IMR-90 (cell line): ENCODE results near the gene INSR. TPM values are rescaled to one million over a fixed set of nuclear protein-coding genes. Genes with fewer than 3 reads are reported as not detected.

Experiments used
- ATAC-seq: fragments of 200-7000 bp; cut with Tn5 transposase; 2 replicates; pipeline ENCODE4 v1.9.1; 2020; ENCODE audit warnings: low read depth, mild to moderate bottlenecking, moderate library complexity
- BruUV-seq: library from RNA; stranded (reverse); fragments of 400-500 nt; replicated peaks from 2 replicates; lab custom pipeline; 2021; lab: Mats Ljungman, UMichigan
- CTCF ChIA-PET: fragments of 300-600 bp; formaldehyde crosslinking; extraction: SDS; loops from one replicate; lab custom pipeline; 2021; ENCODE audit warnings: antibody characterized with exemption; lab: Yijun Ruan, JAX
- POLR2A ChIA-PET: fragments of 300-600 bp; sonication (Branson Sonifier 250); formaldehyde crosslinking; loops from one replicate; lab custom pipeline; 2022; ENCODE audit warnings: antibody characterized with exemption; ENCODE audit not compliant: unreplicated experiment; lab: Charles Lee
- DNase-seq: peaks from one replicate; pipeline ENCODE4 v3.0.0; 2013
- H2AFZ ChIP-seq: replicated peaks from 2 replicates; pipeline ENCODE3; 2013; ENCODE audit warnings: low read length, mild to moderate bottlenecking; ENCODE audit not compliant: poor library complexity
- H2AK5ac ChIP-seq: 2 replicates; pipeline ENCODE4 v1.6.1; 2013; ENCODE audit warnings: low read depth, low read length, inconsistent platforms
- H2AK9ac ChIP-seq: replicated peaks from 2 replicates; pipeline ENCODE3; 2013; ENCODE audit warnings: mild to moderate bottlenecking, low read depth, low read length, moderate library complexity; ENCODE audit not compliant: poor library complexity
- H2BK120ac ChIP-seq: 2 replicates; pipeline ENCODE4 v1.6.1; 2013; ENCODE audit warnings: low read depth, low read length, inconsistent platforms
- H2BK15ac ChIP-seq: 3 replicates; pipeline ENCODE4 v1.6.1; 2013; ENCODE audit warnings: low read depth, low read length, inconsistent platforms
- H2BK20ac ChIP-seq: 2 replicates; pipeline ENCODE4 v1.6.1; 2013; ENCODE audit warnings: low read depth, mild to moderate bottlenecking, inconsistent platforms, low read length, moderate library complexity
- H2BK5ac ChIP-seq: 2 replicates; pipeline ENCODE4 v1.6.1; 2013; ENCODE audit warnings: mild to moderate bottlenecking, low read depth, low read length, inconsistent platforms; ENCODE audit not compliant: poor library complexity, severe bottlenecking
- H3K14ac ChIP-seq: replicated peaks from 2 replicates; pipeline ENCODE4 v1.6.1; 2013; ENCODE audit warnings: low read depth, low read length, inconsistent platforms
- H3K18ac ChIP-seq: 2 replicates; pipeline ENCODE4 v1.6.1; 2013; ENCODE audit warnings: low read depth, low read length, control low read depth
- H3K23ac ChIP-seq: 2 replicates; pipeline ENCODE4 v1.6.1; 2013; ENCODE audit warnings: low read depth, low read length, inconsistent platforms
- H3K27ac ChIP-seq: 2 replicates; pipeline ENCODE4 v1.5.1; 2013; ENCODE audit warnings: mild to moderate bottlenecking, control low read depth, low read length; ENCODE audit not compliant: insufficient read depth
- H3K27me3 ChIP-seq: 2 replicates; pipeline ENCODE4 v1.6.1; 2013; ENCODE audit warnings: low read length; ENCODE audit not compliant: control insufficient read depth, insufficient read depth
- H3K36me3 ChIP-seq: 2 replicates; pipeline ENCODE4 v1.6.1; 2013; ENCODE audit warnings: low read length, mixed read lengths; ENCODE audit not compliant: control insufficient read depth, insufficient read depth
- H3K4ac ChIP-seq: 2 replicates; pipeline ENCODE4 v1.6.1; 2013; ENCODE audit warnings: low read depth, low read length, inconsistent platforms
- H3K4me1 ChIP-seq: 2 replicates; pipeline ENCODE4 v1.6.1; 2013; ENCODE audit warnings: low read length, mixed read lengths; ENCODE audit not compliant: control insufficient read depth, insufficient read depth
- H3K4me2 ChIP-seq: 2 replicates; pipeline ENCODE4 v1.6.1; 2013; ENCODE audit warnings: low read depth, mild to moderate bottlenecking, control low read depth, low read length, moderate library complexity
- H3K4me3 ChIP-seq: 2 replicates; pipeline ENCODE4 v1.5.1; 2013; ENCODE audit warnings: low read depth, mild to moderate bottlenecking, control low read depth, low read length, moderate library complexity; ENCODE audit not compliant: insufficient read depth
- H3K56ac ChIP-seq: 2 replicates; pipeline ENCODE4 v1.6.1; 2013; ENCODE audit warnings: low read length, inconsistent platforms; ENCODE audit not compliant: insufficient read depth; ENCODE audit errors: extremely low read depth
- H3K79me1 ChIP-seq, 2 experiments: 2 replicates each; pipeline ENCODE4 v1.6.1; 2013; ENCODE audit warnings: low read length in 2 of 2, inconsistent platforms in 1 of 2, low read depth in 1 of 2
- H3K9ac ChIP-seq: 2 replicates; pipeline ENCODE4 v1.6.1; 2013; ENCODE audit warnings: low read depth, low read length, control low read depth
- H3K9me1 ChIP-seq: 2 replicates; pipeline ENCODE4 v1.6.1; 2013; ENCODE audit warnings: low read length, inconsistent platforms; ENCODE audit not compliant: insufficient read depth
- H3K9me3 ChIP-seq: 2 replicates; pipeline ENCODE4 v1.6.1; 2013; ENCODE audit warnings: low read length; ENCODE audit not compliant: control insufficient read depth, insufficient read depth
- H4K20me1 ChIP-seq: 2 replicates; pipeline ENCODE4 v1.6.1; 2013; ENCODE audit warnings: low read length, inconsistent platforms; ENCODE audit not compliant: insufficient read depth
- H4K5ac ChIP-seq: 2 replicates; pipeline ENCODE4 v1.6.1; 2013; ENCODE audit warnings: mild to moderate bottlenecking, low read depth, low read length, control low read depth
- H4K8ac ChIP-seq, 2 experiments: 2 replicates each; pipeline ENCODE4 v1.6.1; 2013; ENCODE audit warnings: low read depth in 2 of 2, low read length in 2 of 2, control low read depth in 1 of 2, inconsistent platforms in 1 of 2
- H4K91ac ChIP-seq: 2 replicates; pipeline ENCODE4 v1.6.1; 2013; ENCODE audit warnings: low read depth, low read length, inconsistent platforms; ENCODE audit not compliant: insufficient read depth
- BHLHE40 ChIP-seq: fragments of 150-350 bp; IDR thresholded peaks from 2 replicates; pipeline ENCODE4 v1.6.1; 2016; ENCODE audit warnings: mild to moderate bottlenecking, low read depth, low read length
- CHD1 ChIP-seq: IDR thresholded peaks from 2 replicates; pipeline ENCODE4 v1.6.1; 2012; ENCODE audit warnings: low read depth, low read length, improper control_type of control experiment
- FOS ChIP-seq: fragments of 150-350 bp; IDR thresholded peaks from 2 replicates; pipeline ENCODE4 v1.6.1; 2016; ENCODE audit warnings: low read depth, low read length
- MXI1 ChIP-seq: IDR thresholded peaks from 2 replicates; pipeline ENCODE4 v1.6.1; 2012; ENCODE audit warnings: low read depth, mild to moderate bottlenecking, low read length, moderate library complexity, borderline replicate concordance
- NFE2L2 ChIP-seq: fragments of 150-350 bp; IDR thresholded peaks from 2 replicates; pipeline ENCODE4 v1.6.1; 2016; ENCODE audit warnings: low read depth, mild to moderate bottlenecking, low read length
- POLR2A ChIP-seq: IDR thresholded peaks from 2 replicates; pipeline ENCODE4 v1.6.1; 2012; ENCODE audit warnings: mild to moderate bottlenecking, low read depth, low read length
- RAD21 ChIP-seq: IDR thresholded peaks from 2 replicates; pipeline ENCODE4 v1.6.1; 2012; ENCODE audit warnings: low read length, improper control_type of control experiment
- RCOR1 ChIP-seq: IDR thresholded peaks from 2 replicates; pipeline ENCODE4 v1.6.1; 2012; ENCODE audit warnings: mild to moderate bottlenecking, low read length, improper control_type of control experiment; ENCODE audit not compliant: insufficient replicate concordance
- RFX5 ChIP-seq: IDR thresholded peaks from 2 replicates; pipeline ENCODE4 v1.8.0; 2012; ENCODE audit warnings: low read depth, mild to moderate bottlenecking, low read length, moderate library complexity
- SMC3 ChIP-seq: fragments of 150-350 bp; IDR thresholded peaks from 2 replicates; pipeline ENCODE4 v1.6.1; 2016; ENCODE audit warnings: low read depth, mild to moderate bottlenecking, antibody characterized with exemption, low read length, moderate library complexity
- WGBS, 2 experiments: methylation state at CpG; one replicate each; pipeline versions ENCODE4 v1.1.5 to v1.1.7; 2013; ENCODE audit warnings: missing lambda C conversion rate in 2 of 2; ENCODE audit not compliant: insufficient read length in 1 of 2; ENCODE audit errors: extremely low coverage in 2 of 2; 5-methylcytosine and 5-hydroxymethylcytosine counted together
- dilution Hi-C: fragments of 300-500 bp; cut with HindIII; formaldehyde crosslinking; loops from one replicate; pipeline ENCODE4 v1.14.3; 2018; ENCODE audit warnings: low sequenced_read_pairs; ENCODE audit not compliant: unreplicated experiment
- in situ Hi-C: fragments of 300-500 bp; cut with MboI; formaldehyde crosslinking; loops from 3 replicates; pipeline ENCODE4 v1.14.3; 2019; ENCODE audit warnings: low sequenced_read_pairs, inconsistent platforms, mixed read lengths
- intact Hi-C: fragments of 100-400 bp; cut with micrococcal nuclease; formaldehyde crosslinking; loops from 2 replicates; pipeline ENCODE4 v1.10.0; 2022
- polyA plus RNA-seq, 3 experiments: library from polyadenylated mRNA; depleted of rRNA; stranded (reverse); fragments of >200 nt; gene quantifications; 2 replicates each; pipeline ENCODE4 v1.2.3, GENCODE V29; 2012; ENCODE audit warnings: low replicate concordance in 1 of 3
- total RNA-seq: library from RNA; depleted of rRNA; stranded (reverse); fragments of >200 nt; gene quantifications from 2 replicates; pipeline ENCODE4 v1.2.3, GENCODE V29; 2012
- TF ChIP-seq, protein P1 (sequence below): fragments of 150-350 bp; IDR thresholded peaks from 2 replicates; pipeline ENCODE4 v1.6.1; 2016; ENCODE audit warnings: low read depth, mild to moderate bottlenecking, low read length, moderate library complexity, borderline replicate concordance
- TF ChIP-seq, protein P2 (sequence below): fragments of 150-350 bp; IDR thresholded peaks from 2 replicates; pipeline ENCODE4 v1.6.1; 2017; ENCODE audit warnings: mild to moderate bottlenecking, antibody characterized with exemption, low read length, low read depth
- TF ChIP-seq, protein P3 (sequence below): conservative IDR thresholded peaks from 2 replicates; pipeline ENCODE4 v1.5.1; 2012; ENCODE audit warnings: mild to moderate bottlenecking, low read depth, low read length, improper control_type of control experiment

Gene INSR
- total and polyA plus RNA-seq, 2 of the 4 experiments (the other 2 are of a cell fraction): 2.8 to 7.9 TPM

DNA sequence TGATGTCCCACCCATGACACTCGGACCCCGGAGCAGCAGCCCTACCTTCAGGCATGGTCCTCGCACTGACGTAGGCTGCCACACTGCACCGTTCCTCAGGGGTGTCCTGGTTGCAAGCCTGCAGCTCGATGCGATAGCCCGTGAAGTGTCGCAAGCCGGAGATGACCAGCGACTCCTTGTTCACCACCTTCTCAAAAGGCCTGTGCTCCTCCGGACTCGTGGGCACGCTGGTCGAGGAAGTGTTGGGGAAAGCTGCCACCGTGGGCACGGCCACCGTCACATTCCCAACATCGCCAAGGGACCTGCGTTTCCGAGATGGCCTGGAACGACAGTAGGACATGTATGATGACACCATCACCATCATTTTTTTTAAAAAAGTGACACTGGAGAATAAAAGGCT lies 151.4 kb downstream of the INSR start:
- Histone ChIP-seq H3K4me2 (no peak overlapping the region), H2AFZ (no peak overlapping the region), H3K27ac (no peak overlapping the region), H2BK20ac (no peak overlapping the region), H2BK5ac (no peak overlapping the region), H3K79me1 (no peaks in the 10 kb centered on the region), H3K56ac (no peak overlapping the region), H2BK120ac (no peak overlapping the region), H4K91ac (no peak overlapping the region), H3K23ac (no peak overlapping the region), H3K4me3 (no peak overlapping the region), H3K14ac (no peak overlapping the region), H3K9me3 (peaks cover 4% of the 10 kb centered on the region), H3K36me3 (peaks cover 14% of the 10 kb centered on the region), H3K27me3 (no peaks in the 10 kb centered on the region), H4K5ac (no peak overlapping the region), H3K4ac (no peak overlapping the region), H3K18ac (no peak overlapping the region), H2BK15ac (no peak overlapping the region), H3K9me1 (peaks cover 6% of the 10 kb centered on the region; the same call in 1 of the 2 replicates), H4K20me1 (no peaks in the 10 kb centered on the region), H2AK5ac (no peak overlapping the region), H3K9ac (no peak overlapping the region), H4K8ac (no peak overlapping the region), H2AK9ac (no peak overlapping the region), H3K4me1 (no peaks in the 10 kb centered on the region)
- ChIA-PET CTCF (no interaction called here), POLR2A (no interaction called here)
- BruUV-seq: no TSS peak
- dilution Hi-C loops (no loop called here), in situ Hi-C loops (no loop called here), intact Hi-C loops (no loop called here)
- 94% methylated on average over 7 of the region's 22 CpGs; no CpG with 5 or more reads in 1 of the 2 experiments for WGBS, 2 experiments
- no peak for DNase-seq
- TF ChIP-seq RFX5: no peak
- no peak for TF ChIP-seq NFE2L2
- TF ChIP-seq MXI1: no peak
- no peak for TF ChIP-seq RAD21
- no peak for TF ChIP-seq POLR2A
- no peak for TF ChIP-seq RCOR1
- TF ChIP-seq CHD1: no peak
- TF ChIP-seq, protein P1, sequence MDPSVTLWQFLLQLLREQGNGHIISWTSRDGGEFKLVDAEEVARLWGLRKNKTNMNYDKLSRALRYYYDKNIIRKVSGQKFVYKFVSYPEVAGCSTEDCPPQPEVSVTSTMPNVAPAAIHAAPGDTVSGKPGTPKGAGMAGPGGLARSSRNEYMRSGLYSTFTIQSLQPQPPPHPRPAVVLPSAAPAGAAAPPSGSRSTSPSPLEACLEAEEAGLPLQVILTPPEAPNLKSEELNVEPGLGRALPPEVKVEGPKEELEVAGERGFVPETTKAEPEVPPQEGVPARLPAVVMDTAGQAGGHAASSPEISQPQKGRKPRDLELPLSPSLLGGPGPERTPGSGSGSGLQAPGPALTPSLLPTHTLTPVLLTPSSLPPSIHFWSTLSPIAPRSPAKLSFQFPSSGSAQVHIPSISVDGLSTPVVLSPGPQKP: no peak
- TF ChIP-seq BHLHE40: no peak
- no peak for TF ChIP-seq FOS
- TF ChIP-seq SMC3: no peak
- TF ChIP-seq, protein P2, sequence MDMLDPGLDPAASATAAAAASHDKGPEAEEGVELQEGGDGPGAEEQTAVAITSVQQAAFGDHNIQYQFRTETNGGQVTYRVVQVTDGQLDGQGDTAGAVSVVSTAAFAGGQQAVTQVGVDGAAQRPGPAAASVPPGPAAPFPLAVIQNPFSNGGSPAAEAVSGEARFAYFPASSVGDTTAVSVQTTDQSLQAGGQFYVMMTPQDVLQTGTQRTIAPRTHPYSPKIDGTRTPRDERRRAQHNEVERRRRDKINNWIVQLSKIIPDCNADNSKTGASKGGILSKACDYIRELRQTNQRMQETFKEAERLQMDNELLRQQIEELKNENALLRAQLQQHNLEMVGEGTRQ: no peak
- TF ChIP-seq, protein P3, sequence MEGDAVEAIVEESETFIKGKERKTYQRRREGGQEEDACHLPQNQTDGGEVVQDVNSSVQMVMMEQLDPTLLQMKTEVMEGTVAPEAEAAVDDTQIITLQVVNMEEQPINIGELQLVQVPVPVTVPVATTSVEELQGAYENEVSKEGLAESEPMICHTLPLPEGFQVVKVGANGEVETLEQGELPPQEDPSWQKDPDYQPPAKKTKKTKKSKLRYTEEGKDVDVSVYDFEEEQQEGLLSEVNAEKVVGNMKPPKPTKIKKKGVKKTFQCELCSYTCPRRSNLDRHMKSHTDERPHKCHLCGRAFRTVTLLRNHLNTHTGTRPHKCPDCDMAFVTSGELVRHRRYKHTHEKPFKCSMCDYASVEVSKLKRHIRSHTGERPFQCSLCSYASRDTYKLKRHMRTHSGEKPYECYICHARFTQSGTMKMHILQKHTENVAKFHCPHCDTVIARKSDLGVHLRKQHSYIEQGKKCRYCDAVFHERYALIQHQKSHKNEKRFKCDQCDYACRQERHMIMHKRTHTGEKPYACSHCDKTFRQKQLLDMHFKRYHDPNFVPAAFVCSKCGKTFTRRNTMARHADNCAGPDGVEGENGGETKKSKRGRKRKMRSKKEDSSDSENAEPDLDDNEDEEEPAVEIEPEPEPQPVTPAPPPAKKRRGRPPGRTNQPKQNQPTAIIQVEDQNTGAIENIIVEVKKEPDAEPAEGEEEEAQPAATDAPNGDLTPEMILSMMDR: no peak
- ATAC-seq: no peak
